HL-60 (cell line): ENCODE measurements around the gene KIF3A.

Experiments
- DNase-seq, 2 experiments: peaks; one replicate each; pipeline ENCODE4 v3.0.0-alpha.2; 2010 to 2020; ENCODE audit warnings: low read depth in 1 of 2, low spot score in 1 of 2
- H3K27ac ChIP-seq: fragments of 250-450 bp; sonication (Bioruptor Pico); replicated peaks from 2 replicates; pipeline ENCODE4 v1.5.1; 2020; ENCODE audit warnings: mild to moderate bottlenecking, moderate library complexity
- H3K27me3 ChIP-seq: fragments of 250-450 bp; sonication (Bioruptor Pico); 2 replicates; pipeline ENCODE4 v1.5.1; 2021; ENCODE audit warnings: mild to moderate bottlenecking, moderate library complexity; ENCODE audit not compliant: insufficient read depth, poor library complexity, severe bottlenecking
- H3K4me3 ChIP-seq: replicated peaks from 2 replicates; pipeline ENCODE4 v1.5.1; 2011; ENCODE audit warnings: mild to moderate bottlenecking, control low read depth, low read length; ENCODE audit not compliant: insufficient read depth
- CTCF ChIP-seq: IDR thresholded peaks from one replicate; pipeline ENCODE4 v1.5.1; 2011; ENCODE audit warnings: low read length, control low read depth, inconsistent platforms; ENCODE audit not compliant: insufficient read depth
- GABPA ChIP-seq: IDR thresholded peaks from 2 replicates; pipeline ENCODE4 v1.6.1; 2012; ENCODE audit warnings: low read depth
- POLR2AphosphoS5 ChIP-seq: IDR thresholded peaks from 2 replicates; pipeline ENCODE4 v1.6.1; 2012; ENCODE audit warnings: low read depth
- REST ChIP-seq: IDR thresholded peaks from 2 replicates; pipeline ENCODE4 v1.6.1; 2012; ENCODE audit warnings: low read depth; ENCODE audit not compliant: insufficient replicate concordance
- SPI1 ChIP-seq: IDR thresholded peaks from 2 replicates; pipeline ENCODE4 v1.6.1; 2012; ENCODE audit warnings: low read depth, mild to moderate bottlenecking, borderline replicate concordance

KIF3A gene

GRCh38 chr5:132774896-132775295 is 37.5 kb upstream of the KIF3A start:
- no peak overlapping the region for H3K4me3 ChIP-seq
- H3K27me3 ChIP-seq = no peaks in the 10 kb centered on the region
- H3K27ac ChIP-seq = no peak overlapping the region
- TF ChIP-seq REST = no peak
- TF ChIP-seq SPI1 = no peak
- TF ChIP-seq GABPA = no peak
- TF ChIP-seq POLR2AphosphoS5 = no peak
- no peak for TF ChIP-seq CTCF
- DNase-seq = no peak

GRCh38 chr5:132774406-132774805 is 37.1 kb upstream of the KIF3A start:
- Histone ChIP-seq H3K27ac (no peak overlapping the region), H3K27me3 (no peaks in the 10 kb centered on the region), H3K4me3 (no peak overlapping the region)
- TF ChIP-seq CTCF (no peak), SPI1 (no peak), GABPA (no peak), REST (no peak), POLR2AphosphoS5 (no peak)
- no peak for DNase-seq

- H3K27ac ChIP-seq = no peak overlapping the region
- DNase-seq = peak in 1 of 2 experiments; percentile 32
- H3K27me3 ChIP-seq = no peaks in the 10 kb centered on the region
- H3K4me3 ChIP-seq = no peak overlapping the region
- TF ChIP-seq GABPA (no peak), SPI1 (no peak)
Observed at GRCh38 chr5:132773601-132774355, 36.4 kb upstream of the KIF3A start.

GRCh38 chr5:132773114-132773513 is 35.8 kb upstream of the KIF3A start:
- no peak overlapping the region for H3K4me3 ChIP-seq
- H3K27ac ChIP-seq = no peak overlapping the region
- no peak for DNase-seq
- no peaks in the 10 kb centered on the region for H3K27me3 ChIP-seq
- no peak for TF ChIP-seq SPI1
- TF ChIP-seq REST = no peak
- no peak for TF ChIP-seq CTCF
- TF ChIP-seq POLR2AphosphoS5 = no peak
- no peak for TF ChIP-seq GABPA
